ENCODE results near the gene MAPRE2.

MAPRE2 gene

GRCh38 chr18:35042389-35043071 is 1.3 kb downstream of the MAPRE2 start:
- no peak for TF ChIP-seq CTCF (IDR thresholded peaks at IDR 0.05; ENCODE audit: insufficient read depth, low read depth, low read length, missing control alignments)
- H3K4me3 ChIP-seq (ENCODE audit: low read depth, low read length), result peak overlapping the region; percentile 71
- DNase-seq (ENCODE audit: low read depth), result peak; percentile 17

- DNase-seq (ENCODE audit: low read depth), result no peak
- H3K4me3 ChIP-seq (ENCODE audit: low read depth, low read length), result peak overlapping the region; percentile 71; the same call in 1 of the 2 replicates
- no peak for TF ChIP-seq CTCF (IDR thresholded peaks at IDR 0.05; ENCODE audit: insufficient read depth, low read depth, low read length, missing control alignments)
Measured at GRCh38 chr18:35043207-35043606, 2.0 kb downstream of the MAPRE2 start.

GRCh38 chr18:35045121-35045520 is 3.9 kb downstream of the MAPRE2 start:
- H3K4me3 ChIP-seq (ENCODE audit: low read depth, low read length), result no peak overlapping the region
- TF ChIP-seq CTCF (IDR thresholded peaks at IDR 0.05; ENCODE audit: insufficient read depth, low read depth, low read length, missing control alignments), result no peak
- DNase-seq (ENCODE audit: low read depth), result no peak

GRCh38 chr18:35045806-35046205 is 4.6 kb downstream of the MAPRE2 start:
- no peak for DNase-seq (ENCODE audit: low read depth)
- H3K4me3 ChIP-seq (ENCODE audit: low read depth, low read length), result no peak overlapping the region
- TF ChIP-seq CTCF (IDR thresholded peaks at IDR 0.05; ENCODE audit: insufficient read depth, low read depth, low read length, missing control alignments), result no peak

- DNase-seq (ENCODE audit: low read depth), result no peak
- no peak for TF ChIP-seq CTCF (IDR thresholded peaks at IDR 0.05; ENCODE audit: insufficient read depth, low read depth, low read length, missing control alignments)
- H3K4me3 ChIP-seq (ENCODE audit: low read depth, low read length), result no peak overlapping the region
Measured at GRCh38 chr18:35047697-35048292, 6.6 kb downstream of the MAPRE2 start.

GRCh38 chr18:35049111-35050027 is 8.2 kb downstream of the MAPRE2 start:
- TF ChIP-seq CTCF (IDR thresholded peaks at IDR 0.05; ENCODE audit: insufficient read depth, low read depth, low read length, missing control alignments), result no peak
- peak overlapping the region; percentile 54 for H3K4me3 ChIP-seq (ENCODE audit: low read depth, low read length)
- DNase-seq (ENCODE audit: low read depth), result peak; percentile 39

Measured in GM12865 (cell line).